Kidney capillary endothelial cell (primary cell): Measurements from ENCODE around the gene FGF9.

Source experiments
- DNase-seq: peaks from one replicate; pipeline ENCODE4 v3.0.0-alpha.2; 2018; ENCODE audit warnings: low spot score

Gene FGF9

DNA sequence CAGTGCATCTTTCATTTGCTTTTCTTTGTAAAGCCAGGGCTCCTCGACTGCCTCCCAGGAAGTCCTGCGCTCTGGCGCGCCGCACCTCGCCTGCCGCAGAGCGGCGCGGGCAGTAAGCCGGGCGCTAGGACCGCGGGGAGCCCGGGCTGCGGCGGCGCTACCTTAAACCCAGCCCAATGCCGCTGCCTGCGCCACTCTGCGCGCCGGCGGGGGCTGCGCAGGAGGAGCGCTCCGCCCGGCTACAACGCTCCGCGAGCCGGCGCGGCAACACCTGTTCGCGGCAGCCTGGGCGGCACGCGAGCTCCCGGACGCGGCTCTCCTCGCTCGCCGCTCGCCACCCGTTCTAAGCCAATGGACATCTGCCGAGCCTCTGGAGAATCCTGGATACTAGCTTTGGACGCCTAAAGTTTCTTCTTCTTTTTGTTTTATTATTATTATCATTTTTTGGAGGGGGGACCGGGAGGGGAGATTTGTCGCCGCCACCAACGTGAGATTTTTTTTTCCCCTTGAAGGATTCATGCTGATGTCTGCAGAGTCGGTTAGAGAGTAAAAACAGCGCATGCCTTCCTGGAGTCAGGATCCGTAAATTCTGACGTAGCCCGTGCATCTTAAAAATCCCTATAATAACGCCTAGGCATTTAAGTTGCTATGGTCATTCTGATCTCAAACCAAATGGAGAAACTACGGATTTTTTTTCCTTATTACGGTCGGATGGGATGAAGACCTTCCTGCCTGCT lies at the start of gene FGF9:
Gene FGF9 (plus strand): TSS at position 191 of the 737 bp plus-strand sequence. CDS start 840 bp downstream, outside the sequence.
- DNase-seq: peak; percentile 38

- no peak for DNase-seq
These were observed 45.5 kb upstream of the FGF9 start for GRCh38 chr13:21625366-21625765.

GRCh38 chr13:21632196-21632595 lies 38.7 kb upstream of the FGF9 start:
- no peak for DNase-seq

DNA sequence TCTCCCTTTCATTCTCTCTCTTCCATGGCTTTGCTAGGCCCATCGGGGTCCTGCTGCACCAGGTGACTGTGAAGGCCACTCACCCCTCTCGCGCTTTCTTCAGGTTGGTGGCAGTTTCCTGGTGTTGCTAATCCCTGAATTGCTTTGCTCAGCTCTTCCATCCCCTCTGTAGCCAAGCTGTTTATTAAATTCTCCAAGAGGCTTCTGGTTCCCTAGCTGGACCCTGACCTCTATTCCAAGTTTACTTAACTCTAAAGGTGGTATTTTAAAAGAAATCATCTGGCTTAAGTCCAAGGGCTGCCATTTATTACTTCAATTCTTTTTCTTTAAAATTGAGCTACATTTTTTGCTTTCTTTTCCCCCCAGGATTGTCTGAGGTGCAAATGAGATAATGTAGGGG lies 34.2 kb upstream of the FGF9 start:
- no peak for DNase-seq

- DNase-seq: no peak
These were observed 33.6 kb upstream of the FGF9 start for GRCh38 chr13:21637296-21637695.

DNA sequence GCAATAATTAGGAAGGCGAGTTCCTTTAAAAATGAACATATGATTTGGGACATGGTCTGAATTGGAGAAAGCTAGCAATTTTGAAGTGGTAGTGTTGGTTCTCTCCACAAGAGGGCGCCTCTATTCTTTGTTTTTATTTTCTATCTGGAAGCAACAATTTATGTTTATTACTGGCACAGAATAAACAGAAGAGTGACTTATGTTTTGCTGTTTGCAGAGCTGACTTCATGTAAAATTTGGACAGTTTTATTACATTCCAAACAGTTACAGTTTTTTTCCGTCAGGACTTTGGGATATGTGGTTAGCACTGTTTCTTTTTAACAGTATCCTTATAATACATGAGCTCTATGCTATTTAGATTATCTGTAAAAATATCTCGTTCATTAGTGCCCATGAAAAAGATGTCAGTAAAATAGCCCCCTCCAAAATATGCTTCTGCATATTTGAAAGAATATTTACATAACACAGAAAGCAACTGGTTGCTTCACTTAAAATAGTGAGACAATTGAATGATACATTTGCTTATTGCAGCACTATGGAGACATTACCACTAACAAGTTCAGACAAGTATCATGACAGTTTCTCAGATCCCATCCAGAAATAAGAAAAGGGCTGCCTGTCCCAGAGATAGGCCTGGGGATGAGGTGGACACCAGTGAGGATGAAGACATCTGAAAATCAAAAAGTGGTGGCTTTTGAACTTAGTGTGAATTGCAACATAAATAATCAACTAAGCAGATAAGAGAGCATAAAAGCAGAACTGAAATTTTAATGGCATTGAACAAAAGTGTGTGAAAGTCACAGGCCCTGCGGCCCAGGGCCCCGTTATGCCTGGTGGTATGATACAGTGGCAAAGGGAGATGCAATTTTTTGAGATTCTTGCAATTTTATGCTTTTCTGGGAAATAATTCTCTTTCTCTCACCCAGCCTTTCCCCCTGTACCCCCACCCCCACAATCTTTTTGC lies 32.3 kb upstream of the FGF9 start:
- DNase-seq: peak; percentile 30

DNA sequence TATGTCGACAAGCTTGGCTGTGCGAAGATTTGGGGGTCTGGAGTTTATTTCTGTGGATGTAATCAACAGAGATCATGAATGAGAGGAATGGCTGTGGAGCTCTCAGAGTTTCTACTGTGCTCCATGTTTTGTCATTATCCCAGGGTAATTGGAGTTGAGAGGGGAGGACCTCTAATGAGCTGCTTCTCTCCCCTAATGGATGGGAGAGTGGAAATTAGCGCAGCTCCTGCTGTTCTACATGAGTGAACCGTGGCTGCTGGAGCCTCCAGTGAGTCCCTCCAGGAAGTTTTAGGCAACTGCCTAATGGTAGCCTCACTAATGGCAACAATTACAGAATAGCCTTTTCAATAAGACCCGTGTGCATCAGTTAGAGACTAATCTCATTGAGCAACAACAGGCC lies 31.3 kb upstream of the FGF9 start:
- DNase-seq: no peak

GRCh38 chr13:21641629-21642028 lies 29.2 kb upstream of the FGF9 start:
- no peak for DNase-seq

- no peak for DNase-seq
These were observed 13.3 kb upstream of the FGF9 start for GRCh38 chr13:21657538-21657937.

GRCh38 chr13:21659087-21659486 lies 11.8 kb upstream of the FGF9 start:
- no peak for DNase-seq

- no peak for DNase-seq
These were observed 9.6 kb upstream of the FGF9 start for GRCh38 chr13:21661097-21661909.

DNA sequence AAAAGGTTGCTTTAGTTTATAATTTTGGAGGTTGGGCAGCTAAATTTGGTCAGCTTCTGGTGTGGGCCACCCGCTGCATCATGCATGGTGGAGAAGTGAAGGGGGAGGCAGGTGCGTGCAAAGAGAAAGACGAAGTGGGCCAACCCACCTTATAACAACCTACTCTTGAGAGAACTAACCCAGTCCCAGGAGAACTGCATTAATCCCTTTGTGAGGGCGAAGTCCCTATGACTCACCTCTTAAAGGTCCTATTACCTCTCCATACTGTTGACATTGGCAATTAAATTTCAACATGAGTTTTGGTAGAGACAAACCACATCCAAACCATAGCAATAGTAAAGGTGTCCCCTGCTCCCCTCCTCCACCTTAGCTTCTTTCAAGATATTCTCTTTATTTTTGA lies 7.7 kb upstream of the FGF9 start:
- no peak for DNase-seq

DNA sequence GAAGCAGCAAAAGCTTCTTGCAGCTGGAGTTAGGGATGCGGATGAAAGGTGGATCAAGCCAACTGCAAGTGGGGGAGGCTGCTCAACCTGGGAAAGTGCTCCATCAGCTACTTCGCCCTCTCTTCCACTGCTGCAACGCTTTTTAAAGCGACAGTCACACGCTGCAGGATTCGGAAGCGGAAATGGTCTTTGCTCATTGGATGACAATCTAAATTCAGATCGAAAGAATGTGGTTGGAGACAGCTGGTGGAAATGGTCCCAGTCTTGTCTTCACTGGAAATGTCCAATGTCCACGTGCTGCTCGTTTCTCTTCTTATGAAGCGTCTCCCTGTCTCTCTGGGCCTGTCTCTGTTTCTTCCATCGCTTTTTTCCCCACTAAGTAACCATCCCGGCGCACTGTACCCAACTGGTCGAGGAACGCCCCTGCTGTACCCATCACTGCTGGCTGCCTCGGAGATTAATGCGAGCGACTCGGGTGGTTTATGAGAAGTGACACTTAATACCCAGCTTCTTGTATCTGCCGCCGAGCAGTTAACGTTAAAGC lies 2.1 kb upstream of the FGF9 start:
- no peak for DNase-seq

- DNase-seq: no peak
These were observed 629 bp upstream of the FGF9 start for GRCh38 chr13:21670006-21670882.

- no peak for DNase-seq
These were observed 880 bp downstream of the FGF9 start for GRCh38 chr13:21671620-21672286.

DNA sequence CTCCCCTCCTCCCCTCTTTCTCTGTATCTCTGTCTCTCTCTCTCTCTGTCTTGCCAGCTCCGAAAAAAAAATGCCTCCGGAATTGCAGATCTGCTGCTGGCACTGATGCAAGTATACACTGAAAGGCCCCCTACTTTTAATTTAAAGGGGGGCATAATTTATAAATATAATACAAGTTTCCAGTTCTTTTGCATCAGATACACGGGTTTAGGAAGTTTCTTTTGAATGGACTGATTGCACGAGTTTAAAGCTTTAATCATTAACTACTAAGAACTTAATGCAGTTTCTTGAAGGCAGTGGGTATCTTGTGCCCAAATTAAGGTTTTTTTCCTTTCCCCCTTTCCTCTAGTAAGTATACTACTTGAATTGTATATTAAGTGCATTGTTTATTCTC lies 1.4 kb downstream of the FGF9 start:
- no peak for DNase-seq

DNA sequence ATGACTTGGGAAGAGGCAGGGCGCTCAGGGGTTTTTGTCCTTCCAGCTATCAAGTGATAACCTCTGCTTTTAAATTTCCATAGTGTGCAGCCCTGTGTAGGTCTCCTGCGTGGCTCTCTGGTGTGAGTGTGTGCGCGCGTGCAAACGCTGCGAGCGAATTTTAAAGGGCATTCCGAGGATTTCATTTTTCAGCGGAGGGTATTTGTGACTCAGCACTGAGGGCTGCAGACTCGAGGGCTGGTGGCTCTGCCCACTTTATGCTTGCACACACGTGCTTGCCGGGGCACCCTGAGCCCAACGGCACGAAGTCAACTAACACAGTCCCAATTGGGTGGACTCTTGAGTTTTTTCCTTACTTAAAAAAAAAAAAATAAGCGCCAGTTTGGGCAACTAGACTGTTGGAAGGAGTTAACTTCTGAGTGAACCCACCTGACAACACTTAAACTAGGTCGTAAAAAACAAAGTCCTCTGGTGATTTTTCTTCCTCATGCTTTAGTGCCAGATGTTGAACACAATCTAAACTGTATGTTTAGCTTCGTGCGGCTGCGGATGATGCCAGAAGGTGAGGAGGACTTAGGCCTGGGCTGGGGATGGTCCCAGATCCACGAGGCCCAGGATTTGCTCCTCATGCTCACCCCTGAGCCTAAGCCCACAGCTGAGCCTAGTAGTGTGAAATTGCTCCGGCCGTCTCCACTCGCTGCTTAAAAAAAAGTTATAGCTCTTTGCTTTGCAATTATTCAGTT lies 2.1 kb downstream of the FGF9 start:
- no peak for DNase-seq

DNA sequence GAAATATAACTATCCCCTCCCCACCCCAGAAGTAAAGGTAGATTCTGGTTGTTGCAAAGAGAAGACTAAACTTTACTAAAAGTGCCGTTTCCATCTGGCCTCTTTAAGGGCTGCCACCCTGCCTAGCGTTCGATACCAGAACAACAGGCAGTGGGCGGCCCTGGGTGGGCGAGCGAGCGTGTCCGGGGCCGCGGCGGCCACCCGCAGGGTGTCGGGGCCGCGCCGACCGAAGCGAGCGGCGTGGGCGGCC lies 2.6 kb downstream of the FGF9 start:
- no peak for DNase-seq

- no peak for DNase-seq
These were observed 3.1 kb downstream of the FGF9 start for GRCh38 chr13:21673789-21674489.
